Epithelial cell of esophagus (primary cell): Measurements from ENCODE around the gene ANGEL1.

Experiments
- DNase-seq: peaks from one replicate; pipeline ENCODE4 v3.0.0; 2010; ENCODE audit warnings: low read depth
- H3K4me3 ChIP-seq: 2 replicates; pipeline ENCODE4 v1.5.1; 2011; ENCODE audit warnings: mild to moderate bottlenecking, low read length, control low read depth
- CTCF ChIP-seq: IDR thresholded peaks from 2 replicates; pipeline ENCODE4 v1.5.1; 2011; ENCODE audit warnings: low read depth, mild to moderate bottlenecking, low read length, control low read depth, inconsistent platforms; ENCODE audit not compliant: insufficient read depth; ENCODE audit errors: missing control alignments

ANGEL1 gene

DNA sequence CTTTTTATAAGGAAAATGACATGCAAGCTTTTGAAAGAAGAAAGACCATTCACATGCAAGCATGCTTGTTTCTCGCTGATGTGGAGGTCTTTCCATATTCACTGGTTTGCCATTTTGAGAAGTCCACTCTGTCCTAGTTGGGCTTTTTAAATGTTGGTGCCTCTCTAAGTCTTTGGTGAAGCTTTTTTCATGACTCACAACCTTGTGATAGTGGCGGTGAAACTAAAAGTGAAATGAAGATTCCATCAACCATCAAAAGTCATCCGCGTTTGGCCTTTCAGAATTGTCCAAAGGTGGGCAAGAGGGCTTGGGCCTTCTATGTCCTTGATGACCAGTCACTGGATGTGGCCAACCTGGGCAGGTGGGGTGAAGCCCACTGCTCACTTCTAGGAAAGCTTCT, 17.9 kb upstream of the ANGEL1 start:
- TF ChIP-seq CTCF: no peak
- H3K4me3 ChIP-seq: no peak overlapping the region
- DNase-seq: no peak

GRCh38 chr14:76829650-76830421, 17.2 kb upstream of the ANGEL1 start:
- DNase-seq: no peak
- no peak for TF ChIP-seq CTCF
- no peak overlapping the region for H3K4me3 ChIP-seq

DNA sequence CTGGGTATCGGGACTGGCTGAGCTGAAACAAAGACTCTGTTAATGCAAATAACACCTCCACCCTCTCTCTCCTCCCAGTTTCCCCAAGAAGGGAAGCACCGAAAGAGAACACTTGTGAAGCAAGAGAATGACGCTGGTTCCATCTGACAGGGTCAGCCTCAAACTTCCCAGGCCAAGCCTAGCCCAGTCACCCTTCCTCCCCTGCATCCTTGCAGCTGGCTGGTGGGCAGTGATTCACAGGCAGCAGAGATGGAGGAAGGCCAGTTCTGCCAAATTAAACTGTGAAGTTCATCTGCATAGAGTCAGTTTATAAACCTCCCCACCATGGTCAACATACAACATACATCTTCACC, 16.3 kb upstream of the ANGEL1 start:
- no peak for TF ChIP-seq CTCF
- peak; percentile 26 for DNase-seq
- H3K4me3 ChIP-seq: no peak overlapping the region

GRCh38 chr14:76828339-76829012, 15.8 kb upstream of the ANGEL1 start:
- no peak for TF ChIP-seq CTCF
- no peak overlapping the region for H3K4me3 ChIP-seq
- DNase-seq: no peak

DNA sequence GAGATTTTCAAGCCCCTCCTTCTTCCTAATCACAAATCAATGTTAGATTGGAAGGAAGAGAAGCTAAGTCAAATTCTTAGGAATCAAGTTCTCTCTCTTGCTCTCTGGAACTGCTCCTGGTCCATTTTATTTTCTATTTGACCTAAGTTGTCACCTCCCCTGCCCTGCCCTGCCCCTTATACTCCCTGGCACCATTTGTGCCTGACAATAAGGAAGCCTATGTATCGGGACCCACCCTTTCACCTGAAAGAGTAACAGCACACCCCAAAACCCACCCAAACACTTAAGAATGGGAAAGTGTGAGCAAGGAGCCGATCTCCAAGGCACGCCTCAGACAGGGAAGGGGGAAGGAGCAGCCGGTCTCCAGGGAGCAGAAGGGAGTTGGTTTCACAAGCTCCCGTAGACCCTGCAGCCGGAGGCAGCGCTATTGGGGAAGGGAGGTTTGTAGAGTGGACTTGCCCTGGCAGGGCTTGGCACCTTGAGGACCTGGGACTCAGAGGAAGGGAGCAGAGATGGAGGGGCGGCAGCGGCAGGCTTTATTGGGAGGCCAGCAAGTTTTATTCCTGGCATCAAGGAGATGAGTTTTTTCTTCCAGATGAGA, 15.1 kb upstream of the ANGEL1 start:
- no peak overlapping the region for H3K4me3 ChIP-seq
- no peak for TF ChIP-seq CTCF
- DNase-seq: no peak

DNA sequence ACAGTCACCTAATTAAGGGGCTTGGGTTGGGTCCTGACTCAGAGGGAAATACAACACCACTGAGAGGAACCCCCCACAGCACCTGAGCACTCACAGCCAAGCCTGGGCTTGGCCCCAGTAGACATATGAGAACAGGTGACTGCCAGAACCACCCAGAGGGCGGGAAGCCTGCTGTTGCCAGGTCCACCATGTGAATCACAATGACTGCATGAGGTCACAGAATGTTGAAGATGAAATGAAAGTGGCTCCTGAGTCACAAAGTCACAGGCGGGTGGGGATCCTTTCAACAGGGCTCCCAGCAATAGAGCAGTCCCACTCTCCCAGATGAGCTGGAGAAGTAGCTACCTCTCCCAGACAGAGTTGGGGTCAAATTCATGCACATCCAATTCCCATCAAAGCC, 13.4 kb upstream of the ANGEL1 start, which contains the start of gene LRRC74A:
LRRC74A (plus strand) TSS at position 287 of the 400 bp plus-strand sequence. CDS start 290 bp downstream, outside the sequence.
- DNase-seq: peak; percentile 57
- H3K4me3 ChIP-seq: no peak within 1 kb of the TSS
- TF ChIP-seq CTCF: no peak
